GM19397 (cell line): ENCODE measurements around the gene AFF2.

Experiments
- ATAC-seq: cut with Tn5 transposase; IDR thresholded peaks from one replicate; pipeline ENCODE4 v1.9.1; 2021; ENCODE audit warnings: mild to moderate bottlenecking, moderate library complexity; ENCODE audit not compliant: unreplicated experiment

AFF2 gene

GRCh38 chrX:148535639-148536038 is 35.2 kb downstream of the AFF2 start:
- ATAC-seq, result no peak

- ATAC-seq, result no peak
Observed at GRCh38 chrX:148536961-148537360, 36.5 kb downstream of the AFF2 start.

- ATAC-seq, result no peak
Observed at GRCh38 chrX:148537556-148538182, 37.3 kb downstream of the AFF2 start.

- ATAC-seq, result no peak
Observed at GRCh38 chrX:148538582-148538981, 38.2 kb downstream of the AFF2 start.

GRCh38 chrX:148540114-148540513 is 39.7 kb downstream of the AFF2 start:
- ATAC-seq, result no peak

- ATAC-seq, result peak; percentile 14
Observed at GRCh38 chrX:148540671-148541583, 40.5 kb downstream of the AFF2 start.

- ATAC-seq, result peak; percentile 64
Observed at GRCh38 chrX:148541584-148541940, 41.1 kb downstream of the AFF2 start.

GRCh38 chrX:148542481-148543255 is 42.3 kb downstream of the AFF2 start:
- no peak for ATAC-seq

GRCh38 chrX:148552775-148553174 is 52.4 kb downstream of the AFF2 start:
- no peak for ATAC-seq

- no peak for ATAC-seq
Observed at GRCh38 chrX:148555101-148555500, 54.7 kb downstream of the AFF2 start.

- no peak for ATAC-seq
Observed at GRCh38 chrX:148555571-148556243, 55.3 kb downstream of the AFF2 start.

- no peak for ATAC-seq
Observed at GRCh38 chrX:148556498-148556897, 56.1 kb downstream of the AFF2 start.

- no peak for ATAC-seq
Observed at GRCh38 chrX:148562846-148563245, 62.4 kb downstream of the AFF2 start.

- ATAC-seq, result no peak
Observed at GRCh38 chrX:148567229-148567628, 66.8 kb downstream of the AFF2 start.

- ATAC-seq, result no peak
Observed at GRCh38 chrX:148567779-148568178, 67.4 kb downstream of the AFF2 start.

- no peak for ATAC-seq
Observed at GRCh38 chrX:148568763-148569162, 68.3 kb downstream of the AFF2 start.

GRCh38 chrX:148572337-148572736 is 71.9 kb downstream of the AFF2 start:
- ATAC-seq, result no peak

GRCh38 chrX:148573119-148573518 is 72.7 kb downstream of the AFF2 start:
- ATAC-seq, result no peak

GRCh38 chrX:148574237-148574973 is 74.0 kb downstream of the AFF2 start:
- ATAC-seq, result no peak

- no peak for ATAC-seq
Observed at GRCh38 chrX:148576396-148576795, 76.0 kb downstream of the AFF2 start.
